D721Med (cell line): ENCODE results near the gene EFNA5.

ENCODE experiments used
- DNase-seq: peaks from one replicate; pipeline ENCODE4 v3.0.0; 2011; ENCODE audit warnings: low spot score; ENCODE audit not compliant: insufficient read length
- FAIRE-seq: peaks from 2 replicates; lab custom pipeline; 2011; peaks lifted over from hg19 to GRCh38; lab: Jason Lieb, UNC
- CTCF ChIP-seq: IDR thresholded peaks from 2 replicates; pipeline ENCODE4 v1.5.1; 2012; ENCODE audit warnings: mild to moderate bottlenecking, control low read depth; ENCODE audit not compliant: insufficient read depth; ENCODE audit errors: missing control alignments

EFNA5 gene

GRCh38 chr5:107673368-107674136 is 2.8 kb upstream of the EFNA5 start:
- TF ChIP-seq CTCF, result peak; percentile 99
- DNase-seq (peak; percentile 55), FAIRE-seq (peak; percentile 80)

GRCh38 chr5:107673039-107673367 is 2.3 kb upstream of the EFNA5 start:
- no peak for TF ChIP-seq CTCF
- FAIRE-seq, result no peak
- DNase-seq, result no peak

GRCh38 chr5:107672211-107673038 is 1.7 kb upstream of the EFNA5 start:
- FAIRE-seq (no peak), DNase-seq (peak; percentile 38)
- TF ChIP-seq CTCF, result no peak

GRCh38 chr5:107671742-107672210 is 1.0 kb upstream of the EFNA5 start:
- TF ChIP-seq CTCF, result no peak

GRCh38 chr5:107670087-107670931 is 428 bp downstream of the EFNA5 start:
- TF ChIP-seq CTCF, result no peak
- no peak for FAIRE-seq

More at GRCh38 chr5:107671742-107672210, 1.0 kb upstream of the EFNA5 start:
- FAIRE-seq, result no peak
- DNase-seq, result no peak

GRCh38 chr5:107669096-107670031 is 1.4 kb downstream of the EFNA5 start:
- DNase-seq, result no peak
- FAIRE-seq, result no peak
- TF ChIP-seq CTCF, result no peak

More at GRCh38 chr5:107670087-107670931, 428 bp downstream of the EFNA5 start:
- no peak for DNase-seq
